SK-N-SH treated with all-trans-retinoic acid at 6 μM for 48 hours (cell line): ENCODE measurements around the gene SLCO3A1.

Experiments
- ARNTL ChIP-seq: fragments of 450-650 bp; formaldehyde crosslinking; IDR thresholded peaks from 2 replicates; pipeline ENCODE4 v1.5.0; 2020; ENCODE audit warnings: low read depth, mild to moderate bottlenecking, moderate library complexity, borderline replicate concordance
- CREB5 ChIP-seq: fragments of 250-450 bp; sonication (Bioruptor Pico); IDR thresholded peaks from 2 replicates; pipeline ENCODE4 v1.5.1; 2020; ENCODE audit warnings: low read depth, mild to moderate bottlenecking, moderate library complexity
- GLIS3 ChIP-seq: fragments of 250-450 bp; sonication (Bioruptor Pico); IDR thresholded peaks from 2 replicates; pipeline ENCODE4 v1.5.0; 2020; ENCODE audit warnings: mild to moderate bottlenecking, moderate library complexity
- ISL1 ChIP-seq: fragments of 250-450 bp; sonication (Bioruptor Pico); IDR thresholded peaks from 2 replicates; pipeline ENCODE4 v2.1.2; 2022; ENCODE audit warnings: mild to moderate bottlenecking, moderate library complexity
- OSR1 ChIP-seq: fragments of 250-450 bp; sonication (Bioruptor Pico); IDR thresholded peaks from 2 replicates; pipeline ENCODE4 v1.8.0; 2022; ENCODE audit warnings: moderate library complexity, mild to moderate bottlenecking, inconsistent platforms
- PPARA ChIP-seq: fragments of 250-450 bp; sonication (Bioruptor Pico); IDR thresholded peaks from 2 replicates; pipeline ENCODE4 v1.5.0; 2020; ENCODE audit warnings: mild to moderate bottlenecking, borderline replicate concordance
- SNAI2 ChIP-seq: fragments of 250-450 bp; sonication (Bioruptor Pico); IDR thresholded peaks from 2 replicates; pipeline ENCODE4 v1.5.0; 2020; ENCODE audit warnings: mild to moderate bottlenecking, moderate library complexity
- TOX ChIP-seq: fragments of 250-450 bp; sonication (Bioruptor Pico); IDR thresholded peaks from 2 replicates; pipeline ENCODE4 v1.8.0; 2021; ENCODE audit warnings: mild to moderate bottlenecking, moderate library complexity, borderline replicate concordance
- ZFP3 ChIP-seq: fragments of 250-450 bp; sonication (Bioruptor Pico); IDR thresholded peaks from 2 replicates; pipeline ENCODE4 v1.5.0; 2020; ENCODE audit warnings: mild to moderate bottlenecking, moderate library complexity
- ZFP30 ChIP-seq: fragments of 450-650 bp; formaldehyde crosslinking; IDR thresholded peaks from 2 replicates; pipeline ENCODE4 v1.5.0; 2022; ENCODE audit warnings: mild to moderate bottlenecking, moderate library complexity
- ZNF565 ChIP-seq: fragments of 450-650 bp; formaldehyde crosslinking; conservative IDR thresholded peaks from 2 replicates; pipeline ENCODE4 v1.5.0; 2020; ENCODE audit warnings: low read depth, mild to moderate bottlenecking, moderate library complexity
- ZNF8 ChIP-seq: fragments of 450-650 bp; formaldehyde crosslinking; IDR thresholded peaks from 2 replicates; pipeline ENCODE4 v1.5.0; 2020; ENCODE audit warnings: mild to moderate bottlenecking, moderate library complexity
- TF ChIP-seq, protein P1 (sequence below): fragments of 250-450 bp; sonication (Bioruptor Pico); IDR thresholded peaks from 2 replicates; pipeline ENCODE4 v1.8.0; 2020; ENCODE audit warnings: mild to moderate bottlenecking, moderate library complexity, borderline replicate concordance

DNA sequence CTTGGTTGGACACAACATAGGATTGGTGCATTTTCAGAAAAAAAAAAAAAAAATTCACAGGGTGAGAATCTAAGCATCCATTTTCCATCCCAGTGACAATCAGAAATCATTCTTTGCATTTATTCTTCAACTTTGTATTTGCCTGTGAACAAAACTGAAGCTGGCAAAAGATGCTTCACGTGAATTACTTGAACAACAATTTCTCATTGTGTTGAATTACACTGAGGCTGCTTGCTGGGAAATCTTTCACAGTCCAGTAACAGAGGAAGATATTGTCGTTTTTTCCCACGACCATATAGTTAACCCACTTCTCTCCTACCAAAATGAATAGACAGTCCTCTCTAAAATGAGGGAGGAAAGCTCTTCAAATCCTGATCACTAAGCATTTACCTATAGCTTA is 4.3 kb upstream of the SLCO3A1 start:
- no peak for TF ChIP-seq OSR1
- TF ChIP-seq, protein P1, sequence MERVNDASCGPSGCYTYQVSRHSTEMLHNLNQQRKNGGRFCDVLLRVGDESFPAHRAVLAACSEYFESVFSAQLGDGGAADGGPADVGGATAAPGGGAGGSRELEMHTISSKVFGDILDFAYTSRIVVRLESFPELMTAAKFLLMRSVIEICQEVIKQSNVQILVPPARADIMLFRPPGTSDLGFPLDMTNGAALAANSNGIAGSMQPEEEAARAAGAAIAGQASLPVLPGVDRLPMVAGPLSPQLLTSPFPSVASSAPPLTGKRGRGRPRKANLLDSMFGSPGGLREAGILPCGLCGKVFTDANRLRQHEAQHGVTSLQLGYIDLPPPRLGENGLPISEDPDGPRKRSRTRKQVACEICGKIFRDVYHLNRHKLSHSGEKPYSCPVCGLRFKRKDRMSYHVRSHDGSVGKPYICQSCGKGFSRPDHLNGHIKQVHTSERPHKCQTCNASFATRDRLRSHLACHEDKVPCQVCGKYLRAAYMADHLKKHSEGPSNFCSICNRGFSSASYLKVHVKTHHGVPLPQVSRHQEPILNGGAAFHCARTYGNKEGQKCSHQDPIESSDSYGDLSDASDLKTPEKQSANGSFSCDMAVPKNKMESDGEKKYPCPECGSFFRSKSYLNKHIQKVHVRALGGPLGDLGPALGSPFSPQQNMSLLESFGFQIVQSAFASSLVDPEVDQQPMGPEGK = no peak
- no peak for TF ChIP-seq CREB5
- no peak for TF ChIP-seq ZFP3
- no peak for TF ChIP-seq ARNTL (CRISPR knock-in tag)
- TF ChIP-seq ZNF8 (CRISPR knock-in tag) = no peak
- no peak for TF ChIP-seq SNAI2 (CRISPR knock-in tag)
- no peak for TF ChIP-seq ZFP30 (CRISPR knock-in tag)
- no peak for TF ChIP-seq PPARA (CRISPR knock-in tag)
- no peak for TF ChIP-seq ISL1 (CRISPR knock-in tag)
- TF ChIP-seq GLIS3 (CRISPR knock-in tag) = no peak
- no peak for TF ChIP-seq TOX (CRISPR knock-in tag)
- TF ChIP-seq ZNF565 (CRISPR knock-in tag) = no peak
